HG03565 (cell line): ENCODE results near the gene PAGR1.
"Not testable (repeated sequence)": the region's sequence is repeated elsewhere in the genome, so short reads cannot be mapped to it uniquely, and the experiment has no call there.

ENCODE experiments used
- ATAC-seq: cut with Tn5 transposase; IDR thresholded peaks from one replicate; pipeline ENCODE4 v1.9.1; 2021; ENCODE audit warnings: mild to moderate bottlenecking, moderate library complexity; ENCODE audit not compliant: unreplicated experiment

Gene PAGR1

DNA sequence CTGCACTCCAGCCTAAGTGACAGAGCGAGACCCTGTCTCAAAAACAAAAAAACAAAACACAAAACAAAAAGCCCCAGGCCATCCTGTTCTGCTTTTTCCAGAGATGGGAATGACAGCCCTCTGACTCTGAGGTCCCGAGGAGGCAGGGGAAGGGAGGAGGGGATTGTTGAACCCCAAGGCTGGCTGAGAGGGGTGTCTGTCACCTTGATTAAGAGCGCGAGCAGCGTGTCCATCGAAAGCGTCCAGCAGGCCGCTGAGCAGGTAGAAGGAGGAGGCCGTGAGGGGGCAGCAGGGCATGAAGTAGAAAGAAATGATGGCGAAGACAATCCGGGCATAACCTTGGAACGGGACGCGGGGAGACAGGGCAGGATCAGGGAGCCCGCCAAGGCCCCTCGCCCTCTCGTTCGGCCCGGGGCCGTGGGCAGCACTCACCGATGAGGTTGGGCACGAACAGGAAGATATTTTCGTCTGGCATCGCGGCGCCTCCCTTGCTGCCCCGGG, 46.5 kb downstream of the PAGR1 start:
- no peak for ATAC-seq

GRCh38 chr16:29862884-29863668, 47.1 kb downstream of the PAGR1 start, which contains the start of gene CDIPT:
Gene CDIPT, minus strand, starts transcription at chr16:29863226. Its CDS starts 369 bp downstream, at chr16:29862857.
- ATAC-seq: peak; percentile 91

DNA sequence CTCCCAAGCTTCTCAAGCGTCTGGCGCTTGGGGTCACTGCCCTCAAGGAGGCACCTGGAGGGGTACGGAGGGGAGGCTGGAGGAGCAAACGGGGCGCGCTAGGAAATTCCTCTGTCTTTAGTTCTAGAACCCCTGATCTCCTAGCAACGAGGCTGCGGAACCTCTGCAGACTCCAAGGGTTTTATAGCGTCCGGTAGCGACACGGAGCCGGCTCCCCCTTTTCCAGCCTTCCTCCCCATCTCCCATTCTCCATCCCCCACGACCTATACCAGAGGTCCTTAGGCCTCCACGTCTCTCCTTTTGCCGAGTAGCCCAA, 47.7 kb downstream of the PAGR1 start:
- ATAC-seq: no peak

- no peak for ATAC-seq
Observed at GRCh38 chr16:29864205-29864604, 48.3 kb downstream of the PAGR1 start.

DNA sequence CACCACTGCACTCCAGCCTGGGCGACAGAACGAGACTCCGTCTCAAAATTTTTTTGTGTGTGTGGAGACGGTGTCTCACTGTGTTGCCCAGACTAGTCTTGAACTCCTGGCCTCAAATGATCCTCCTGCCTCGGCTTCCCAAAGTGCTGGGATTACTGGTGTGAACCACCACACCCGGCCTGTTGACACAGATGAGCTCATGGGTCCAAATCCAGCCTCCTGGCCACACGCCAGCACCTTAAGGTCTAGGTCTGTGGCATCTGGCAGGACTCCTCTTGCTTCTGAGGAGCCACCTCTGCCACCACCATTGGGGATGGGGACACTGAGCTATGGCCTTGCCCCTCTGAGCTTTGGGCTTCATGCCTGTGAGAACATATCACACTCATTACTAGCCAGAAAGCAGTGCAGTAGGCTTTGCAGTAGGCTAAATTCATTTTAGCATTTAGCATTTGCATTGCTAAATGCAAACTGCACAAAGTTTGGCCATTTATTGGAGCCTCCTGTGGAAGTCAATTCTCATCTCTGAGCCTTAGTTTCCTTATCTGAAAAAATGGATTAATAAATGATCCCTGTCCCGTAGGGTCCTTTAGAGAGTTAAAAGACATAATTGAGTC, 52.6 kb downstream of the PAGR1 start:
- no peak for ATAC-seq

DNA sequence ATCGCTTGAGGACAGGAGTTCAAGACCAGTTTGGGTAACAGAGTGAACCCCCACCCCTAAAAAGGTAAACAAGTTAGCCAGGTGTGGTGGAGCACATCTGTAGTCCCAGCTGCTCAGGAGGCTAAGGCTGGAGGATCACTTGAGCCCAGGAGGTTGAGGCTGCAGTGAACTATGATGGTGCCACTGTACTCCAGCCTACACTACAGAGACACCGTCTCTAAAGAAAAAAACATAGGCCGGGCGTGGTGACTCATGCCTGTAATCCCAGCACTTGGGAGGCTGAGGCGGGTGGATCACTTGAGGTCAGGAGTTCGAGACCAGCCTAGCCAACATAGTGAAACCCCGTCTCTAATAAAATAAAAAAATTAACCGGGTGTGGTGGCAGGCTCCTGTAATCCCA, 53.1 kb downstream of the PAGR1 start:
- ATAC-seq: not testable (repeated sequence)
